ENCODE results near the gene MOGAT3. TPM values are rescaled to one million over a fixed set of nuclear protein-coding genes. Genes with fewer than 3 reads are reported as not detected.

MOGAT3 gene
- total RNA-seq, 1 experiment from 2014 or later = 0.81 TPM

DNA sequence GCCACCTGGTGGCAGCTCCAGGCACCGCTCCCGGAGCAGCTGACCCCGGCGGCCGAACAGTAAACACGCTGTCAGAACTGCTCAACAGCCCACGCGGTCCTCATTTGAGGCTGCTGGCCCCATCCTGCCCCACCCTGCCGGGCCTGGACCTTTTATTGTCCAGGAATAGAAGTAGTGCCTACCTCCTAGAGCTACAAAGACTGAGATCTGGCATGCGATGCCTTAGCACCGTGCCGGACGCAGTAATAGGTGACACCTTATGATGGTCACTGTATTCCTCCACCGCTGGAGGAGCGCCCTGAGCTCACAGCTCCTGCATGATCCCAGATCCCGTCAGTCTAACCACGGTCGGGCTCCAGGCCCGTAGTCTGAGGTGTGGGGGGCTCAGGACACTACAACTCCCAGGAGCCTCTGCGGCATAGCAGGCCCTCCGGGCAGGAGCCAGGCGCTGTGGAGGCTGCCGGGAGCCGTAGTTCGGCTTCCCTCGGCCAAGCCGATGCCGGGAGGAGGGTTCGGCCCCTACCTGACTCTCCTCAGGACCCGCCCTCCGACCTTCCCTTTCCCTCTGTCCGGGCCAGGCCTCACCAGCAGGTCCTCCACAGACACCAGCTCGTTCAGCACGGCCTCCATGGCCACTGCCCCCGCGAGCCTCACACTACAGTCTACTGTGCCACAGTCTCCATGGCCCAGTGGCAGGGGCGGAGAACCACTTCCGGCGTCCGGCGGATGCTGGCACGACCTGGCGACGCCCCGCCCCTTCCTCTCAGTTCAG, 43.7 kb upstream of the MOGAT3 start, which contains the start of gene FIS1 (continued):
- TF ChIP-seq SMAD3 (CRISPR knock-in tag; IDR thresholded peaks at IDR 0.05; ENCODE audit: borderline replicate concordance) = no peak
- TF ChIP-seq OVOL2 (CRISPR knock-in tag; IDR thresholded peaks at IDR 0.05; ENCODE audit: borderline replicate concordance) = no peak
- no peak for TF ChIP-seq NFATC4 (CRISPR knock-in tag; IDR thresholded peaks at IDR 0.05)
- TF ChIP-seq, protein P1, sequence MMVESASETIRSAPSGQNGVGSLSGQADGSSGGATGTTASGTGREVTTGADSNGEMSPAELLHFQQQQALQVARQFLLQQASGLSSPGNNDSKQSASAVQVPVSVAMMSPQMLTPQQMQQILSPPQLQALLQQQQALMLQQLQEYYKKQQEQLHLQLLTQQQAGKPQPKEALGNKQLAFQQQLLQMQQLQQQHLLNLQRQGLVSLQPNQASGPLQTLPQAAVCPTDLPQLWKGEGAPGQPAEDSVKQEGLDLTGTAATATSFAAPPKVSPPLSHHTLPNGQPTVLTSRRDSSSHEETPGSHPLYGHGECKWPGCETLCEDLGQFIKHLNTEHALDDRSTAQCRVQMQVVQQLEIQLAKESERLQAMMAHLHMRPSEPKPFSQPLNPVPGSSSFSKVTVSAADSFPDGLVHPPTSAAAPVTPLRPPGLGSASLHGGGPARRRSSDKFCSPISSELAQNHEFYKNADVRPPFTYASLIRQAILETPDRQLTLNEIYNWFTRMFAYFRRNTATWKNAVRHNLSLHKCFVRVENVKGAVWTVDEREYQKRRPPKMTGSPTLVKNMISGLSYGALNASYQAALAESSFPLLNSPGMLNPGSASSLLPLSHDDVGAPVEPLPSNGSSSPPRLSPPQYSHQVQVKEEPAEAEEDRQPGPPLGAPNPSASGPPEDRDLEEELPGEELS (CRISPR knock-in tag; IDR thresholded peaks at IDR 0.05) = no peak
- no peak for TF ChIP-seq FOXJ3 (CRISPR knock-in tag; IDR thresholded peaks at IDR 0.05; ENCODE audit: borderline replicate concordance)
- TF ChIP-seq TEAD4 (CRISPR knock-in tag; IDR thresholded peaks at IDR 0.05) = no peak
- no peak for TF ChIP-seq GTF2I (CRISPR knock-in tag; conservative IDR thresholded peaks at IDR 0.05)
- no peak for TF ChIP-seq NFE2L1 (CRISPR knock-in tag; IDR thresholded peaks at IDR 0.05)
- no peak for TF ChIP-seq ZBTB21 (CRISPR knock-in tag; IDR thresholded peaks at IDR 0.05; ENCODE audit: borderline replicate concordance)
- no peak for TF ChIP-seq ZNF423 (CRISPR knock-in tag; IDR thresholded peaks at IDR 0.05)
- no peak for TF ChIP-seq CREM (CRISPR knock-in tag; IDR thresholded peaks at IDR 0.05)
- TF ChIP-seq USF2 (CRISPR knock-in tag; IDR thresholded peaks at IDR 0.05) = peak; percentile 57; the same call in 1 of the 2 replicates
- TF ChIP-seq E2F4 (CRISPR knock-in tag; IDR thresholded peaks at IDR 0.05; ENCODE audit: borderline replicate concordance, low read depth) = no peak
- peak; percentile 27; the same call in 1 of the 2 replicates for TF ChIP-seq MYBL2 (CRISPR knock-in tag; IDR thresholded peaks at IDR 0.05)
- peak; percentile 22; the same call in 1 of the 2 replicates for TF ChIP-seq ZBTB43 (CRISPR knock-in tag; IDR thresholded peaks at IDR 0.05)
- no peak for TF ChIP-seq ZMAT4 (CRISPR knock-in tag; IDR thresholded peaks at IDR 0.05)
- TF ChIP-seq, protein P2, sequence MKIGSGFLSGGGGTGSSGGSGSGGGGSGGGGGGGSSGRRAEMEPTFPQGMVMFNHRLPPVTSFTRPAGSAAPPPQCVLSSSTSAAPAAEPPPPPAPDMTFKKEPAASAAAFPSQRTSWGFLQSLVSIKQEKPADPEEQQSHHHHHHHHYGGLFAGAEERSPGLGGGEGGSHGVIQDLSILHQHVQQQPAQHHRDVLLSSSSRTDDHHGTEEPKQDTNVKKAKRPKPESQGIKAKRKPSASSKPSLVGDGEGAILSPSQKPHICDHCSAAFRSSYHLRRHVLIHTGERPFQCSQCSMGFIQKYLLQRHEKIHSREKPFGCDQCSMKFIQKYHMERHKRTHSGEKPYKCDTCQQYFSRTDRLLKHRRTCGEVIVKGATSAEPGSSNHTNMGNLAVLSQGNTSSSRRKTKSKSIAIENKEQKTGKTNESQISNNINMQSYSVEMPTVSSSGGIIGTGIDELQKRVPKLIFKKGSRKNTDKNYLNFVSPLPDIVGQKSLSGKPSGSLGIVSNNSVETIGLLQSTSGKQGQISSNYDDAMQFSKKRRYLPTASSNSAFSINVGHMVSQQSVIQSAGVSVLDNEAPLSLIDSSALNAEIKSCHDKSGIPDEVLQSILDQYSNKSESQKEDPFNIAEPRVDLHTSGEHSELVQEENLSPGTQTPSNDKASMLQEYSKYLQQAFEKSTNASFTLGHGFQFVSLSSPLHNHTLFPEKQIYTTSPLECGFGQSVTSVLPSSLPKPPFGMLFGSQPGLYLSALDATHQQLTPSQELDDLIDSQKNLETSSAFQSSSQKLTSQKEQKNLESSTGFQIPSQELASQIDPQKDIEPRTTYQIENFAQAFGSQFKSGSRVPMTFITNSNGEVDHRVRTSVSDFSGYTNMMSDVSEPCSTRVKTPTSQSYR (CRISPR knock-in tag; IDR thresholded peaks at IDR 0.05) = peak; percentile 45; the same call in 1 of the 2 replicates
- TF ChIP-seq PRRX2 (CRISPR knock-in tag; IDR thresholded peaks at IDR 0.05) = no peak
- no peak for TF ChIP-seq HMGA2 (CRISPR knock-in tag; IDR thresholded peaks at IDR 0.05)
- no peak for TF ChIP-seq FOXP1 (CRISPR knock-in tag; IDR thresholded peaks at IDR 0.05; ENCODE audit: borderline replicate concordance)
- TF ChIP-seq ZNF121 (CRISPR knock-in tag; IDR thresholded peaks at IDR 0.05) = no peak
- TF ChIP-seq, protein P3, sequence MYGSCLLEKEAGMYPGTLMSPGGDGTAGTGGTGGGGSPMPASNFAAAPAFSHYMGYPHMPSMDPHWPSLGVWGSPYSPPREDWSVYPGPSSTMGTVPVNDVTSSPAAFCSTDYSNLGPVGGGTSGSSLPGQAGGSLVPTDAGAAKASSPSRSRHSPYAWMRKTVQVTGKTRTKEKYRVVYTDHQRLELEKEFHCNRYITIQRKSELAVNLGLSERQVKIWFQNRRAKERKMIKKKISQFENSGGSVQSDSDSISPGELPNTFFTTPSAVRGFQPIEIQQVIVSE (CRISPR knock-in tag; IDR thresholded peaks at IDR 0.05; ENCODE audit: borderline replicate concordance) = no peak
- TF ChIP-seq, protein P4, sequence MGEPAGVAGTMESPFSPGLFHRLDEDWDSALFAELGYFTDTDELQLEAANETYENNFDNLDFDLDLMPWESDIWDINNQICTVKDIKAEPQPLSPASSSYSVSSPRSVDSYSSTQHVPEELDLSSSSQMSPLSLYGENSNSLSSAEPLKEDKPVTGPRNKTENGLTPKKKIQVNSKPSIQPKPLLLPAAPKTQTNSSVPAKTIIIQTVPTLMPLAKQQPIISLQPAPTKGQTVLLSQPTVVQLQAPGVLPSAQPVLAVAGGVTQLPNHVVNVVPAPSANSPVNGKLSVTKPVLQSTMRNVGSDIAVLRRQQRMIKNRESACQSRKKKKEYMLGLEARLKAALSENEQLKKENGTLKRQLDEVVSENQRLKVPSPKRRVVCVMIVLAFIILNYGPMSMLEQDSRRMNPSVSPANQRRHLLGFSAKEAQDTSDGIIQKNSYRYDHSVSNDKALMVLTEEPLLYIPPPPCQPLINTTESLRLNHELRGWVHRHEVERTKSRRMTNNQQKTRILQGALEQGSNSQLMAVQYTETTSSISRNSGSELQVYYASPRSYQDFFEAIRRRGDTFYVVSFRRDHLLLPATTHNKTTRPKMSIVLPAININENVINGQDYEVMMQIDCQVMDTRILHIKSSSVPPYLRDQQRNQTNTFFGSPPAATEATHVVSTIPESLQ (CRISPR knock-in tag; IDR thresholded peaks at IDR 0.05) = no peak
- no peak for TF ChIP-seq ZNF317 (CRISPR knock-in tag; IDR thresholded peaks at IDR 0.05; ENCODE audit: borderline replicate concordance, low read depth)
- TF ChIP-seq ZNF416 (CRISPR knock-in tag; IDR thresholded peaks at IDR 0.05) = no peak
